ENCODE results near the gene HOXA3. TPM values are rescaled to one million over a fixed set of nuclear protein-coding genes. Genes with fewer than 3 reads are reported as not detected.
A peak's percentile ranks its signal among the peaks of the same experiment; 100 is the strongest.

The HOXA3 gene
- total RNA-seq, 4 donors from 2014 or later, result 4.9 to 20.2 (median 13.2) TPM

GRCh38 chr7:27138472-27138871, 13.9 kb downstream of the HOXA3 start:
- no peak overlapping the region for H3K4me3 ChIP-seq (ENCODE audit: low read depth, poor library complexity, severe bottlenecking)
- TF ChIP-seq CTCF (IDR thresholded peaks at IDR 0.05), result no peak
- no peak for TF ChIP-seq POLR2A (IDR thresholded peaks at IDR 0.05)
- WGBS, 2 donors, result 84 to 97% methylated on average over 1 of the region's 1 CpG
- intact Hi-C loops (cut with DNase I; ENCODE audit: low total_unique reads), result no loop called here
- no peak for DNase-seq (ENCODE audit: low spot score in 2 of 2)

GRCh38 chr7:27137640-27138315, 14.6 kb downstream of the HOXA3 start:
- H3K4me3 ChIP-seq (ENCODE audit: low read depth, poor library complexity, severe bottlenecking), result no peak overlapping the region
- DNase-seq (ENCODE audit: low spot score in 2 of 2), result no peak

GRCh38 chr7:27134392-27134791, 18.0 kb downstream of the HOXA3 start:
- peak in 1 of 2 donors; percentile 68 for DNase-seq (ENCODE audit: low spot score in 2 of 2)
- 18 to 24% methylated on average over 2 of the region's 2 CpGs for WGBS, 2 donors

More at GRCh38 chr7:27137640-27138315, 14.6 kb downstream of the HOXA3 start:
- intact Hi-C loops (cut with DNase I; ENCODE audit: low total_unique reads), result no loop called here
- 80 to 83% methylated on average over 2 of the region's 2 CpGs for whole genome bisulfite sequencing, 2 donors
- TF ChIP-seq CTCF (IDR thresholded peaks at IDR 0.05) (no peak), POLR2A (IDR thresholded peaks at IDR 0.05) (no peak)

GRCh38 chr7:27133409-27134231, 18.8 kb downstream of the HOXA3 start:
- peak in 1 of 2 donors; percentile 70 for DNase-seq (ENCODE audit: low spot score in 2 of 2)
- no peak overlapping the region for H3K4me3 ChIP-seq (ENCODE audit: low read depth, poor library complexity, severe bottlenecking)
- no peak for TF ChIP-seq POLR2A (IDR thresholded peaks at IDR 0.05)
- no peak for TF ChIP-seq CTCF (IDR thresholded peaks at IDR 0.05)
- WGBS, 2 donors, result 75 to 81% methylated on average over 18 of the region's 18 CpGs
- intact Hi-C loops (cut with DNase I; ENCODE audit: low total_unique reads), result no loop called here

More at GRCh38 chr7:27134392-27134791, 18.0 kb downstream of the HOXA3 start:
- intact Hi-C loops (cut with DNase I; ENCODE audit: low total_unique reads), result no loop called here
- no peak for TF ChIP-seq CTCF (IDR thresholded peaks at IDR 0.05)
- no peak for TF ChIP-seq POLR2A (IDR thresholded peaks at IDR 0.05)
- H3K4me3 ChIP-seq (ENCODE audit: low read depth, poor library complexity, severe bottlenecking), result no peak overlapping the region

- intact Hi-C loops (cut with DNase I; ENCODE audit: low total_unique reads), result no loop called here
These were observed 19.4 kb downstream of the HOXA3 start for GRCh38 chr7:27132978-27133377.

More at GRCh38 chr7:27132978-27133377, 19.4 kb downstream of the HOXA3 start:
- no peak for DNase-seq (ENCODE audit: low spot score in 2 of 2)
- H3K4me3 ChIP-seq (ENCODE audit: low read depth, poor library complexity, severe bottlenecking), result no peak overlapping the region
- TF ChIP-seq POLR2A (IDR thresholded peaks at IDR 0.05) (no peak), CTCF (IDR thresholded peaks at IDR 0.05) (no peak)
- WGBS, 2 donors, result 72 to 74% methylated on average over 6 of the region's 6 CpGs

All from lower leg skin (tissue), 4 donors.